Neural progenitor cell (in vitro differentiated cells): ENCODE results near the gene PCNT. TPM values are rescaled to one million over a fixed set of nuclear protein-coding genes. Genes with fewer than 3 reads are reported as not detected.
"Not testable (repeated sequence)": the region's sequence is repeated elsewhere in the genome, so short reads cannot be mapped to it uniquely, and the experiment has no call there.

ENCODE experiments used
- DNase-seq: peaks from one replicate; pipeline ENCODE4 v3.0.0-alpha.2; 2016; ENCODE audit warnings: low spot score
- H2AFZ ChIP-seq: fragments of 200-600 bp; sonication (generic); replicated peaks from 2 replicates; pipeline ENCODE4 v1.6.1; 2016; ENCODE audit warnings: antibody characterized with exemption
- H3F3A ChIP-seq: fragments of 200-600 bp; sonication (generic); 2 replicates; pipeline ENCODE4 v1.6.1; 2016; ENCODE audit warnings: antibody characterized with exemption, low read depth
- H3K27ac ChIP-seq: fragments of 200-600 bp; sonication (generic); 2 replicates; pipeline ENCODE4 v1.5.1; 2016; ENCODE audit warnings: mild to moderate bottlenecking
- H3K27me3 ChIP-seq: fragments of 200-600 bp; sonication (generic); 2 replicates; pipeline ENCODE4 v1.6.1; 2016; ENCODE audit warnings: mild to moderate bottlenecking, moderate library complexity
- H3K36me3 ChIP-seq: fragments of 200-600 bp; sonication (generic); 2 replicates; pipeline ENCODE4 v1.5.1; 2016
- H3K4me1 ChIP-seq: fragments of 200-600 bp; sonication (generic); 2 replicates; pipeline ENCODE4 v1.6.1; 2016; ENCODE audit warnings: mixed run types
- H3K4me2 ChIP-seq: fragments of 200-600 bp; sonication (generic); 2 replicates; pipeline ENCODE4 v1.6.1; 2016
- H3K4me3 ChIP-seq: fragments of 200-600 bp; sonication (generic); 2 replicates; pipeline ENCODE4 v1.5.1; 2016
- H3K79me2 ChIP-seq: fragments of 200-600 bp; sonication (generic); 2 replicates; pipeline ENCODE4 v1.6.1; 2016; ENCODE audit warnings: low read depth
- H3K9ac ChIP-seq: fragments of 200-600 bp; sonication (generic); 2 replicates; pipeline ENCODE4 v1.6.1; 2016
- H3K9me3 ChIP-seq: fragments of 200-600 bp; sonication (generic); 2 replicates; pipeline ENCODE4 v1.5.1; 2016; ENCODE audit warnings: low read depth
- H4K20me1 ChIP-seq: fragments of 200-600 bp; sonication (generic); 2 replicates; pipeline ENCODE4 v1.6.1; 2016; ENCODE audit warnings: low read depth
- H3K27ac Mint-ChIP-seq: 3 replicates; pipeline ENCODE4 v1.8.0; 2021; ENCODE audit warnings: mixed read lengths
- H3K27me3 Mint-ChIP-seq: 2 replicates; pipeline ENCODE4 v1.8.0; 2022; ENCODE audit warnings: low read depth, mild to moderate bottlenecking, inconsistent platforms, moderate library complexity, mixed read lengths; ENCODE audit not compliant: insufficient read depth
- H3K36me3 Mint-ChIP-seq: 3 replicates; pipeline ENCODE4 v1.8.0; 2021; ENCODE audit warnings: mixed read lengths
- H3K4me1 Mint-ChIP-seq: 3 replicates; pipeline ENCODE4 v1.8.0; 2021; ENCODE audit warnings: mixed read lengths
- H3K4me3 Mint-ChIP-seq: 3 replicates; pipeline ENCODE4 v1.8.0; 2021; ENCODE audit warnings: mild to moderate bottlenecking, moderate library complexity, mixed read lengths
- H3K9me3 Mint-ChIP-seq: 3 replicates; pipeline ENCODE4 v1.8.0; 2020; ENCODE audit warnings: mixed read lengths
- CTCF ChIP-seq: fragments of 200-600 bp; sonication (generic); IDR thresholded peaks from 2 replicates; pipeline ENCODE4 v1.5.1; 2017; ENCODE audit warnings: antibody characterized with exemption, mild to moderate bottlenecking
- EZH2 ChIP-seq: fragments of 200-600 bp; sonication (generic); IDR thresholded peaks from 2 replicates; pipeline ENCODE4 v1.6.1; 2017; ENCODE audit warnings: antibody characterized with exemption, mild to moderate bottlenecking, moderate library complexity
- EZH2phosphoT487 ChIP-seq: fragments of 200-600 bp; sonication (generic); IDR thresholded peaks from 2 replicates; pipeline ENCODE4 v1.6.1; 2017; ENCODE audit warnings: antibody characterized with exemption
- total RNA-seq: library from RNA; depleted of rRNA; stranded (reverse); fragments of >200 nt; gene quantifications from 2 replicates; pipeline ENCODE4 v1.2.3, GENCODE V29; 2015; ENCODE audit warnings: low replicate concordance

The PCNT gene
- total RNA-seq, 1 donor from 2014 or later: 42.0 TPM

GRCh38 chr21:46402421-46402820, 78.5 kb downstream of the PCNT start:
- TF ChIP-seq EZH2phosphoT487 (no peak), EZH2 (no peak), CTCF (no peak)
- Histone ChIP-seq H3K9me3 (no peaks in the 10 kb centered on the region), H3K4me2 (no peak overlapping the region), H3K79me2 (no peaks in the 10 kb centered on the region), H3K9ac (no peak overlapping the region), H3F3A (no peaks in the 10 kb centered on the region), H2AFZ (no peak overlapping the region), H4K20me1 (no peaks in the 10 kb centered on the region), H3K27ac (no peak overlapping the region), H3K4me1 (no peaks in the 10 kb centered on the region), H3K36me3 (no peaks in the 10 kb centered on the region), H3K4me3 (no peak overlapping the region), H3K27me3 (no peaks in the 10 kb centered on the region)
- Mint-ChIP-seq H3K4me3 (no peak overlapping the region), H3K36me3 (peaks cover 31% of the 10 kb centered on the region), H3K27ac (no peak overlapping the region), H3K27me3 (no peaks in the 10 kb centered on the region), H3K4me1 (no peaks in the 10 kb centered on the region), H3K9me3 (no peaks in the 10 kb centered on the region)
- no peak for DNase-seq

GRCh38 chr21:46403234-46403811, 79.4 kb downstream of the PCNT start:
- not testable (repeated sequence) for H4K20me1 ChIP-seq, H3K79me2 ChIP-seq, H3F3A ChIP-seq, DNase-seq, H2AFZ ChIP-seq, H3K4me3 ChIP-seq, H3K36me3 ChIP-seq, H3K27ac ChIP-seq, H3K4me2 ChIP-seq, H3K9me3 Mint-ChIP-seq, H3K4me1 Mint-ChIP-seq, H3K27me3 Mint-ChIP-seq, H3K27me3 ChIP-seq, H3K4me3 Mint-ChIP-seq, H3K4me1 ChIP-seq, H3K9me3 ChIP-seq, H3K27ac Mint-ChIP-seq, H3K9ac ChIP-seq
- peaks cover 31% of the 10 kb centered on the region for H3K36me3 Mint-ChIP-seq

GRCh38 chr21:46404306-46404705, 80.3 kb downstream of the PCNT start:
- no peaks in the 10 kb centered on the region for H3K9me3 ChIP-seq
- H3K4me1 ChIP-seq: no peaks in the 10 kb centered on the region
- no peaks in the 10 kb centered on the region for H4K20me1 ChIP-seq
- TF ChIP-seq CTCF: no peak
- no peaks in the 10 kb centered on the region for H3F3A ChIP-seq
- H3K4me3 ChIP-seq: no peak overlapping the region
- Mint-ChIP-seq H3K27me3 (no peaks in the 10 kb centered on the region), H3K4me1 (no peaks in the 10 kb centered on the region), H3K27ac (no peak overlapping the region), H3K4me3 (no peak overlapping the region), H3K9me3 (no peaks in the 10 kb centered on the region), H3K36me3 (peaks cover 29% of the 10 kb centered on the region)
- DNase-seq: no peak
- H3K27me3 ChIP-seq: no peaks in the 10 kb centered on the region
- no peak overlapping the region for H3K9ac ChIP-seq
- H3K4me2 ChIP-seq: no peak overlapping the region
- H3K79me2 ChIP-seq: no peaks in the 10 kb centered on the region
- no peaks in the 10 kb centered on the region for H3K36me3 ChIP-seq
- H3K27ac ChIP-seq: no peak overlapping the region
- no peak overlapping the region for H2AFZ ChIP-seq

GRCh38 chr21:46406001-46406400, 82.0 kb downstream of the PCNT start:
- Mint-ChIP-seq H3K27ac (no peak overlapping the region), H3K4me3 (no peak overlapping the region), H3K36me3 (peaks cover 31% of the 10 kb centered on the region), H3K4me1 (peaks cover 3% of the 10 kb centered on the region), H3K27me3 (no peaks in the 10 kb centered on the region), H3K9me3 (no peaks in the 10 kb centered on the region)
- H3K27me3 ChIP-seq: no peaks in the 10 kb centered on the region
- H4K20me1 ChIP-seq: no peaks in the 10 kb centered on the region
- TF ChIP-seq CTCF (no peak), EZH2phosphoT487 (no peak), EZH2 (no peak)
- H3K4me3 ChIP-seq: no peak overlapping the region
- H2AFZ ChIP-seq: no peak overlapping the region
- H3F3A ChIP-seq: no peaks in the 10 kb centered on the region
- DNase-seq: no peak
- peaks cover 5% of the 10 kb centered on the region for H3K4me1 ChIP-seq
- H3K9me3 ChIP-seq: no peaks in the 10 kb centered on the region
- no peaks in the 10 kb centered on the region for H3K79me2 ChIP-seq
- no peak overlapping the region for H3K9ac ChIP-seq
- no peak overlapping the region for H3K27ac ChIP-seq
- no peak overlapping the region for H3K4me2 ChIP-seq
- no peaks in the 10 kb centered on the region for H3K36me3 ChIP-seq
